SKM-1 (cell line): Measurements from ENCODE around the gene CD300LD.
"Not testable (repeated sequence)": the region's sequence is repeated elsewhere in the genome, so short reads cannot be mapped to it uniquely, and the experiment has no call there.

ENCODE experiments used
- DNase-seq: peaks from one replicate; lab custom pipeline; 2025; ENCODE audit not compliant: unreplicated experiment; lab: John Stamatoyannopoulos, UW

Gene CD300LD

GRCh38 chr17:74592087-74592990 is at the start of gene CD300LD:
Gene CD300LD, minus strand, starts transcription at chr17:74592283. Its CDS starts 81 bp downstream, at chr17:74592202.
- DNase-seq: no peak

DNA sequence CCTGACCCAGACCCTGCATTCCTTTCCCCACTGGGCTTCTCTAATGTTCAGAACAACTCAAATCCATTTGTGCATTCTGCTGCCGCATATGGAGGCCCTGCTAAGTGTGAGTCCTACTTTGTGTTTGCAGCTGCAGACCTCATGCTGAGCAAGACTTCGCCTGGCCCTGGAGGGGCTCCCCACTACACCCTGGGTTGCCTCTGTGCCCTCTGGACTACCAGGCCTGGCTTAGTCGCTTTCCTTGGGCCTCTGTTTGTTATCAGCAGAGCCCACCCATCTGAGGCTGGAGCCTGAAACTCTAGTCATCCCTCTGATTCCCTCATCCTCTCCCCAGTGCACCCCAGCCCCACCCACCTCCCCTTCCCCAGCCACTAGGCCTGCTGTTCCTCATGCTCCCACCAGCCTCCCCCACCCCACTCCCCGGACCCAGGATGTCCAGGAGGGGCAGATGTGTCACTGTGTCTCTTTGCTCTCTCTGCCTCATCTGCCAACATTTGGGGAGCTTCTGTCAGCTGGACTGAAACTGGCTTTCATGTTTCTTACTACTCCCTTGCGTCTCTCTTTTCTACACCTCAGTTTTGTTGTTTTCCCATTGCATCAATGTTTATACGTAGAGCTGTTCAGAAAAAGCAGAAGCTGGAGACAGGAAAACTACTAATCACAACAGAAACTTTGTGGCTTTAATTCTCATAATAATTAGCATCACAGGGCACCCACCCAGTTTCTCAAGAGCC is 49.3 kb upstream of the CD300LD start:
- DNase-seq: no peak

GRCh38 chr17:74639704-74640151 is 47.6 kb upstream of the CD300LD start:
- DNase-seq: no peak

- no peak for DNase-seq
These were observed 45.8 kb upstream of the CD300LD start for GRCh38 chr17:74637926-74638325.

GRCh38 chr17:74637265-74637664 is 45.2 kb upstream of the CD300LD start:
- no peak for DNase-seq

- not testable (repeated sequence) for DNase-seq
These were observed 44.5 kb upstream of the CD300LD start for GRCh38 chr17:74636541-74637085.

DNA sequence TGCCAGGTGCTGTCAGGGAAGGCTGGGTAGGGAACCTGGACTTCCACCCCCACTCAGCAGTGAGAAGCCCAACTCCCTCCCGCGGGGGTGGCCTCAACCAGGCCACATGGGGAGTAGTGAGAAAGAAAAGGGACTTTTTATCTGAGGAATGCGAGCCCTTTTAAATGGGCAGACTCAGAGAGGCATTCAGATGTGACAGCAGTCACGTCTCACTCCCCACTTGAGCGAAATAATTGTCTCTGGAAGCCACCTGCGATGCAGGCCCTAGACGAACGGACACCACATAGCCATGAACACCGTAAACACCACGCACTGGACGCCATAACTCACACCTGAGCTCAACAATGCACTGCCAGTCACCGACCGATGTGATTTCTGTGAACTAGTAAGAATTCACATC is 43.3 kb upstream of the CD300LD start:
- DNase-seq: no peak

- no peak for DNase-seq
These were observed 41.2 kb upstream of the CD300LD start for GRCh38 chr17:74633326-74633725.

- DNase-seq: no peak
These were observed 40.5 kb upstream of the CD300LD start for GRCh38 chr17:74632617-74633016.

- DNase-seq: peak; percentile 88
These were observed 39.7 kb upstream of the CD300LD start for GRCh38 chr17:74631468-74632450.

DNA sequence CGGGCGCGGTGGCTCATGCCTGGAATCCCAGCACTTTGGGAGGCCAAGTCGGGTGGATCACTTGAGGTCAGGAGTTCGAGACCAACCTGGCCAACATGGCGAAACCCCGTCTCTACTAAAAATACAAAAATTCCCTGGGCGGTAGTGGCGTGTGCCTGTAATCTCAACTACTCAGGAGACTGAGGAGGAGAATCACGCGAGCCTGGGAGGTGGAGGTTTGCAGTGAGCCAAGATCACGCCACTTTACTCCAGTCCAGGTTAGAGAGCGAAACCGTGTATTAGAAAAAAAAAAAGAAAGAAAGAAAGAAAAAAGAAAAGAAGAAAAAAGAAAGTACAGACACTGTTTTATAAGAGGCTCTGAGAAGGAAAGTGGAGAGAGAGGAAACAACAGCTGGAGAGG is 38.2 kb upstream of the CD300LD start:
- DNase-seq: not testable (repeated sequence)

- no peak for DNase-seq
These were observed 33.6 kb upstream of the CD300LD start for GRCh38 chr17:74625661-74626060.

- no peak for DNase-seq
These were observed 32.0 kb upstream of the CD300LD start for GRCh38 chr17:74624131-74624530.

DNA sequence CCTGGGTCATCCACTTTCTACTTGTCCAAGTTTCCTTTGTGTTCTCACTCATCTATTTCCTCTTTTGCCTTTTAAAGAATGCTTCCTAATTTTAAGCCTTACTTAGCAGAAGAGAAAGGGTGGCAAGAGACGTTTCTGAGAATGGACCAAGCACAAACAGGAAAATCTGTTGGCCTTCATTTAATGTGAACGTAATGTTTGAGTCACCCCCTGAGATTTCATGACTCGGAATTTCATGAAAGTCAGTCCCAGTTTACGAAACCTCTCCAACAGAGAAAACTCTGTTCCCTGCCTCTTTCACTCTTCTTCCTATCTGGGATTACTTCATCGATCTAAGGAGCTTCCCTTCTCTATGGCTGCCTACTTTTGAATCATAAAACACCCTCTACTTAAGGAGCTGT is 31.6 kb upstream of the CD300LD start, which contains the start of gene CD300E:
Gene CD300E, minus strand, starts transcription at position 46 of the 401 bp plus-strand sequence. CDS start 117 bp downstream, outside the sequence.
- DNase-seq: no peak

- DNase-seq: no peak
These were observed 27.1 kb upstream of the CD300LD start for GRCh38 chr17:74619077-74619673.

DNA sequence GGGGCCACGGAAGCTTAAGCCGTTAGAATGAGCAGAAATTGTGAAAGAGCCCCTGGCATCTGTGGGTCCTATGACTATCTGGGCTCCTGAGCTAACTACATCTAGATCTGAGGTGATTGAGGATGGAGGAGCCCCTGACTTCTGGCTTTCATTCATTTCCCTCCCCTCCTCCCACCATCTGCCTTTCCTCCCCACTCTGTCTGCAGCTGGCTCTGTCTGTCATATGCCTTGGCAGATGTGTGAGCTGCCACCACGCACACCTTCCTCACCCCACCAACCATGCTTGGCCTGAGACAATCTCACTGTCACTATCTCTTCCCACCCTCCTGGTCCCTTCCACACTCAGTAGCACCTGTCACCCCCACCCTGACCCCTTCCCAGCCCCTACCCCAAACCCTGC is 26.4 kb upstream of the CD300LD start:
- DNase-seq: no peak

DNA sequence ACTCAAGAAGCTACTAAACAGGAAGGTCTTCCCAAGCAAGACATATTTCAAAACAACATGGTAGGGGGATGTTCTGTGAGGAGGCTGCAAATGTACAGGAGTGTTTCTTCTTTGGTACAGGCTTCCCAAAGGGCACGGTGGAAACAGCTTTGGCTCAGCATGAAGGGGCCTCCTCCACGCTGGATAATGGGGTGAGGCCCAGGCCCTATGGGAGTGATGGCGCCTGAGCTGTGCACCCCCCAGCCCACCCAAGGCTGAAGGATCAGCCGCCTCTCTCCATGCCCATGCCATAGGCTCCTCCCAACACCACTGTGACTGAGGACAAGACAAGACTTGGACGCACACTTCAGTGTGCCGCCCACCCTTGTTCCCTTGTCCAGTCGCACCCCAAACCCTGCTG is 24.6 kb upstream of the CD300LD start:
- no peak for DNase-seq

DNA sequence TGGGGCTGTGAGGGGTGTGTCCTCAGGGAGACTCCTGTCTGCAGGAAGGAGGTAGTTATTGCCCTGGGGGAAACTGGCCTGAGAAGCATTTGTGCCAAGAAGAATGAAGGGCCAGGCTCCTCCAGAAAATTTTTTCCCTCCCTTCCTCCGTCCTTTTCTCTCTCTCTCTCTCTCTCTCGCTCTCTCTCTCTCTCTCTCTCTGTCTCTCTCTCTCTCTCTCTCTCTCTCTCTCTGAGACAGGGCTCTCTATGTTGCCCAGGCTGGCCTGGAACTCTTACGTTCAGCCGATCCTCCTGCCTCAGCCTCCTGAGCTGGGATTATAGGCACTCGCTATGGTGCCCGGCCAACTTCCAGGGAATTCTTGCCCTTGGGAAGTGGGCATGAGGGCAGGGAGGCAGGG is 20.0 kb upstream of the CD300LD start:
- DNase-seq: no peak

GRCh38 chr17:74610108-74610507 is 18.0 kb upstream of the CD300LD start:
- no peak for DNase-seq

DNA sequence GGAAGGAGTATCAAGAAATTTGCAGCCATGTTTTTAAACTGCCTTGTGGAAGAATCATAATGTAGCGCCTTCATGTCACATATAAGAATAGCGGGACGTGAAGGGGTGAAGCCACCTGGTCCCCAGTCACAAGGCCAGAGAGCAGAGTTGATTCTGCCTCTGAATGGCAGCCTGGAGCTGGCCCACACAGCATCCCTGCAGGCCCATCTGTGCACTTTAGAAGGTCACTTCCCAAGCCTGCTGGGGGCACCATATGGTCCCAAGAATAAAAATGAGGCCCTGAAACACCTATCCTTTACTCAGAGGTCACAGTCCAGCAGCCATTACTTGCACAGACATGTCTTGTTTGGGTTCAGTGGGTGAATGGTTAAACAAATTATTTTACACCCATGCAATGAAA is 16.4 kb upstream of the CD300LD start:
- no peak for DNase-seq
